GM12892 (cell line): ENCODE data around the gene DPH2.

ENCODE experiments used
- POLR2A ChIP-seq: IDR thresholded peaks from 2 replicates; pipeline ENCODE4 v1.6.1; 2011; ENCODE audit warnings: low read depth, low read length, control low read depth
- POLR2AphosphoS5 ChIP-seq: IDR thresholded peaks from 2 replicates; pipeline ENCODE4 v1.6.1; 2011; ENCODE audit warnings: low read depth, low read length, control low read depth
- TAF1 ChIP-seq: IDR thresholded peaks from 2 replicates; pipeline ENCODE4 v1.6.1; 2011; ENCODE audit warnings: low read depth, mild to moderate bottlenecking, control low read depth, low read length, borderline replicate concordance

DNA sequence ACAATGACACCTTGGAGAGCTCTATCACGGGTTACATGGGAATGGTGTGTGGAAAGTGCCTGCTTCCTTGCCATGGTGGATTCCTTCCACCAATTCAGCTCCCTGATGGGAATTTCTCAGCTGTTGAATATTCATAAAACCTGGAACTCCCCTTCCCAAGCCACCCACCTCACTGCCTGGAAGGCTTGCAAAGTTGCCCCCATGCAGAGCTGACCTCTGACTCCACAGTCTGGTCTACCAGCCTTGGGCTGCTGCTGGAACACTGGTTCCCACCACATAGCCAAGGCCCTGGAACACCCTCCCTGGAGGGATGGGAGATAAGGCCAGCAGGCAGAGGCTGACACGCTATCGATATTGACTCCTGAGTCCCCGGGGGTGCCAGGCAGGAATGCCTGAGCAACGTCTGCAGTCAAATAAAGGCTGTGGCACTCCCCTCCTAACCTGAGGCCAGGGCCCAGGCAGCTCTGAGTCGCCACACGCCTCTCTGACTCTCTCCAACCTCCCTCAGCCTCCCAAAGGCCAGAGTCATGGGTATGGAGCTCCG is 30.4 kb downstream of the DPH2 start:
- TF ChIP-seq POLR2A (no peak), POLR2AphosphoS5 (no peak), TAF1 (no peak)
